HepG2 (cell line): ENCODE measurements around the gene PCSK5. TPM values are rescaled to one million over a fixed set of nuclear protein-coding genes. Genes with fewer than 3 reads are reported as not detected.

Source experiments
- HMGA1 ChIP-seq: sonication (generic); formaldehyde crosslinking; conservative IDR thresholded peaks from 2 replicates; pipeline ENCODE4 v1.4.0; 2020; ENCODE audit warnings: missing genetic modification reagents
- HNF1A ChIP-seq, 2 experiments: sonication (generic) in 1 of 2; formaldehyde crosslinking in 1 of 2; IDR thresholded peaks; 2 replicates each; pipeline versions ENCODE4 v1.4.0 to v1.6.1; 2016 to 2020; ENCODE audit warnings: borderline replicate concordance in 1 of 2, low read depth in 1 of 2, mild to moderate bottlenecking in 1 of 2, missing genetic modification reagents in 1 of 2
- KAT2B ChIP-seq: fragments of 150-350 bp; IDR thresholded peaks from 2 replicates; pipeline ENCODE4 v1.6.1; 2014; ENCODE audit warnings: low read depth, low read length, borderline replicate concordance
- NCOA2 ChIP-seq: sonication (generic); formaldehyde crosslinking; IDR thresholded peaks from 2 replicates; pipeline ENCODE4 v1.8.0; 2022; ENCODE audit warnings: inconsistent platforms
- SP140L ChIP-seq: sonication (generic); formaldehyde crosslinking; IDR thresholded peaks from 2 replicates; pipeline ENCODE4 v1.4.0; 2020; ENCODE audit warnings: missing genetic modification reagents, borderline replicate concordance
- ZBTB40 ChIP-seq, 2 experiments: fragments of 450-650 bp in 1 of 2; sonication (generic) in 1 of 2; formaldehyde crosslinking in 1 of 2; IDR thresholded peaks; 2 replicates each; pipeline versions ENCODE4 v1.6.1 to v1.8.0; 2016 to 2022; ENCODE audit warnings: antibody characterized with exemption in 1 of 2, mild to moderate bottlenecking in 1 of 2, missing genetic modification reagents in 1 of 2
- ZNF282 ChIP-seq: fragments of 450-650 bp; IDR thresholded peaks from 2 replicates; pipeline ENCODE4 v1.6.1; 2018; ENCODE audit not compliant: partially characterized antibody
- ZNF839 ChIP-seq: sonication (generic); formaldehyde crosslinking; IDR thresholded peaks from 2 replicates; pipeline ENCODE4 v1.4.0; 2020; ENCODE audit warnings: missing genetic modification reagents, mild to moderate bottlenecking, borderline replicate concordance
- ZSCAN9 ChIP-seq: IDR thresholded peaks from 2 replicates; pipeline ENCODE4 v1.6.1; 2016; ENCODE audit warnings: borderline replicate concordance
- polyA plus RNA-seq, 8 experiments: library from polyadenylated mRNA; depleted of rRNA in 3 of 8; stranded (reverse) in 7 of 8; unstranded in 1 of 8; fragments of >200 nt; fragmentation: Illumina TruSeq in 4 of 8; extraction: Trizol in 4 of 8; gene quantifications; 2 replicates each; pipeline versions ENCODE4 v1.2.1 to v1.2.3, GENCODE V29; 2011 to 2016; ENCODE audit warnings: low read depth in 4 of 8, missing spikeins in 1 of 8, mixed read lengths in 1 of 8; ENCODE audit not compliant: insufficient read depth in 1 of 8
- total RNA-seq, 5 experiments: library from RNA; depleted of rRNA; stranded (reverse); fragments of >200 nt; fragmentation: Illumina TruSeq; extraction: Trizol; gene quantifications; 2 replicates each; pipeline ENCODE4 v1.2.3, GENCODE V29; 2016; ENCODE audit warnings: low read depth in 1 of 5
- TF ChIP-seq, protein P1 (sequence below): sonication (generic); formaldehyde crosslinking; IDR thresholded peaks from 2 replicates; pipeline ENCODE4 v1.4.0; 2020; ENCODE audit warnings: mild to moderate bottlenecking, low read depth, missing genetic modification reagents
- TF ChIP-seq, protein P2 (sequence below): sonication (generic); formaldehyde crosslinking; IDR thresholded peaks from 2 replicates; pipeline ENCODE4 v1.4.0; 2020; ENCODE audit warnings: mild to moderate bottlenecking, missing genetic modification reagents

PCSK5 gene
- total and polyA plus RNA-seq, 2 of the 13 experiments (the other 11 are each of a cell fraction or from before 2014, with no cell fraction given), result 0.55 to 0.66 TPM

- TF ChIP-seq HMGA1 (CRISPR knock-in tag), result no peak
- no peak for TF ChIP-seq ZSCAN9 (CRISPR knock-in tag)
- no peak for TF ChIP-seq KAT2B
- TF ChIP-seq ZNF282, result no peak
- no peak for TF ChIP-seq NCOA2 (CRISPR knock-in tag)
- TF ChIP-seq, protein P1, sequence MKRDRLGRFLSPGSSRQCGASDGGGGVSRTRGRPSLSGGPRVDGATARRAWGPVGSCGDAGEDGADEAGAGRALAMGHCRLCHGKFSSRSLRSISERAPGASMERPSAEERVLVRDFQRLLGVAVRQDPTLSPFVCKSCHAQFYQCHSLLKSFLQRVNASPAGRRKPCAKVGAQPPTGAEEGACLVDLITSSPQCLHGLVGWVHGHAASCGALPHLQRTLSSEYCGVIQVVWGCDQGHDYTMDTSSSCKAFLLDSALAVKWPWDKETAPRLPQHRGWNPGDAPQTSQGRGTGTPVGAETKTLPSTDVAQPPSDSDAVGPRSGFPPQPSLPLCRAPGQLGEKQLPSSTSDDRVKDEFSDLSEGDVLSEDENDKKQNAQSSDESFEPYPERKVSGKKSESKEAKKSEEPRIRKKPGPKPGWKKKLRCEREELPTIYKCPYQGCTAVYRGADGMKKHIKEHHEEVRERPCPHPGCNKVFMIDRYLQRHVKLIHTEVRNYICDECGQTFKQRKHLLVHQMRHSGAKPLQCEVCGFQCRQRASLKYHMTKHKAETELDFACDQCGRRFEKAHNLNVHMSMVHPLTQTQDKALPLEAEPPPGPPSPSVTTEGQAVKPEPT (CRISPR knock-in tag), result no peak
- TF ChIP-seq SP140L (CRISPR knock-in tag), result no peak
- TF ChIP-seq, protein P2, sequence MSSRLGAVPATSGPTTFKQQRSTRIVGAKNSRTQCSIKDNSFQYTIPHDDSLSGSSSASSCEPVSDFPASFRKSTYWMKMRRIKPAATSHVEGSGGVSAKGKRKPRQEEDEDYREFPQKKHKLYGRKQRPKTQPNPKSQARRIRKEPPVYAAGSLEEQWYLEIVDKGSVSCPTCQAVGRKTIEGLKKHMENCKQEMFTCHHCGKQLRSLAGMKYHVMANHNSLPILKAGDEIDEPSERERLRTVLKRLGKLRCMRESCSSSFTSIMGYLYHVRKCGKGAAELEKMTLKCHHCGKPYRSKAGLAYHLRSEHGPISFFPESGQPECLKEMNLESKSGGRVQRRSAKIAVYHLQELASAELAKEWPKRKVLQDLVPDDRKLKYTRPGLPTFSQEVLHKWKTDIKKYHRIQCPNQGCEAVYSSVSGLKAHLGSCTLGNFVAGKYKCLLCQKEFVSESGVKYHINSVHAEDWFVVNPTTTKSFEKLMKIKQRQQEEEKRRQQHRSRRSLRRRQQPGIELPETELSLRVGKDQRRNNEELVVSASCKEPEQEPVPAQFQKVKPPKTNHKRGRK (CRISPR knock-in tag), result no peak
- no peak for TF ChIP-seq ZBTB40 (IDR thresholded peaks at IDR 0.05)
- TF ChIP-seq ZBTB40 (CRISPR knock-in tag; IDR thresholded peaks at IDR 0.05), result no peak
- no peak for TF ChIP-seq ZNF839
- no peak for TF ChIP-seq HNF1A (IDR thresholded peaks at IDR 0.05; ENCODE audit: low read depth)
- no peak for TF ChIP-seq HNF1A (CRISPR knock-in tag; IDR thresholded peaks at IDR 0.05; ENCODE audit: borderline replicate concordance)
Measured at GRCh38 chr9:76400534-76401096, 510.1 kb downstream of the PCSK5 start (continued).
